ENCODE data around the gene AIRE.
"Not testable (repeated sequence)": the region's sequence is repeated elsewhere in the genome, so short reads cannot be mapped to it uniquely, and the experiment has no call there.

DNA sequence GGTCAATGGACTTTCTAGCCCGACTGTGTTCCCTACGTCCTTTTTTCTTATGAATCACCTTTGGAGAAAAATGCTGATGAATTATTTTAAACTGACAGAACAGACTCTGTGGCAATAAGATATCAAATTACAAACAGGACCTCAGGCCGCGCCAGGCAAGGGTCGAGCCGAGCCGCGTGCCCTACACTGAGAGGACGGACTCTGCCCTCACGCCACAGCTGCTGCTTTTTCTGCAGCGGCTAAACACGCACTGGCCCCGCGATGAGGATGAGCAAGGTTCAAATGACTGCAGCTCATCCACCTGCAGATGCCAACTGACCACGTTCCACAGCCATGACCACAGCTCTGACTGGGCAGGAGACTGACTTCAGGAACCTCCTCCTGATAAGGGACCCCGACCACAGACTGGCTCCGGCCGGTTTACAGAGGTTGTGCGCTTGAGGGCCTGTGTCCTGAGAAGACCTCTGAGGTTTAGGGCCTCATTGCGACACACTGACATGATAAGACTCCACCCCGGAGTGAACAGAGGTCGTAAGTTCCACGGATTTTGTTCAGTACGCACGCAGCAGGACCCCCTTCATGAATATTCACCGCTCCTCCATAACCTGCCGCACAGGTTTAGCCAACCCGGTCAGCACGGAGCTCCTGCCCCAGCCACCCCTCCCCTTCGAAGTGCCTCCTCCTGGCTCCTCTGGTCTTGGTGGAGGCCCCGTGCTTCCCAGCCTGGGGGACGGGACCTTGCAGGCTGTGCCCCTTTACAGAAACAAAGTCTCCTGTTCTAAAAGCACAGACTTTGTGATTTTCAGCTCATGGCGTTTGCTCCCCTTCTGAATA is 36.3 kb upstream of the AIRE start:
- TF ChIP-seq CTCF (IDR thresholded peaks at IDR 0.05); POLR2A (IDR thresholded peaks at IDR 0.05; ENCODE audit: low read depth); POLR2AphosphoS5 (IDR thresholded peaks at IDR 0.05); EP300 (IDR thresholded peaks at IDR 0.05): not testable (repeated sequence)
